K562 (cell line): ENCODE results near the gene MTF1. TPM values are rescaled to one million over a fixed set of nuclear protein-coding genes. Genes with fewer than 3 reads are reported as not detected.

Experiments used
- ARID3B ChIP-seq: fragments of 250-450 bp; sonication (Bioruptor Pico); IDR thresholded peaks from 2 replicates; pipeline ENCODE4 v1.4.0; 2020; ENCODE audit warnings: borderline replicate concordance
- ATF3 ChIP-seq, 2 experiments: fragments of 450-650 bp in 1 of 2; sonication (generic) in 1 of 2; formaldehyde crosslinking in 1 of 2; IDR thresholded peaks in 1 of 2; conservative IDR thresholded peaks in 1 of 2; 2 replicates each; pipeline versions ENCODE4 v1.6.1 to v1.8.1; 2016 to 2023; ENCODE audit warnings: mild to moderate bottlenecking in 2 of 2, moderate library complexity in 2 of 2, inconsistent platforms in 1 of 2, missing genetic modification reagents in 1 of 2
- CXXC5 ChIP-seq: fragments of 250-450 bp; sonication (Bioruptor Pico); IDR thresholded peaks from 2 replicates; pipeline ENCODE4 v1.8.0; 2022; ENCODE audit warnings: inconsistent platforms, mild to moderate bottlenecking, moderate library complexity
- HCFC1 ChIP-seq: IDR thresholded peaks from 2 replicates; pipeline ENCODE4 v1.6.1; 2012; ENCODE audit warnings: low read depth, low read length, improper control_type of control experiment
- NR1H2 ChIP-seq: sonication (generic); formaldehyde crosslinking; IDR thresholded peaks from 2 replicates; pipeline ENCODE4 v1.4.0; 2020; ENCODE audit warnings: mild to moderate bottlenecking, missing genetic modification reagents
- PURB ChIP-seq: sonication (generic); formaldehyde crosslinking; IDR thresholded peaks from 2 replicates; pipeline ENCODE4 v1.9.0; 2021; ENCODE audit warnings: low read depth, mild to moderate bottlenecking, missing genetic modification reagents
- ZBTB40 ChIP-seq, 2 experiments: fragments of 450-650 bp in 1 of 2; sonication (generic) in 1 of 2; formaldehyde crosslinking in 1 of 2; IDR thresholded peaks; 2 replicates each; pipeline versions ENCODE4 v1.7.1 to v1.9.0; 2016 to 2022; ENCODE audit warnings: inconsistent platforms in 1 of 2, mild to moderate bottlenecking in 1 of 2, missing genetic modification reagents in 1 of 2
- ZBTB7A ChIP-seq: IDR thresholded peaks from 2 replicates; pipeline ENCODE4 v1.6.1; 2011; ENCODE audit warnings: low read depth, mild to moderate bottlenecking, low read length, moderate library complexity, borderline replicate concordance; ENCODE audit not compliant: control insufficient read depth
- ZFP91 ChIP-seq: sonication (generic); formaldehyde crosslinking; IDR thresholded peaks from 2 replicates; pipeline ENCODE4 v1.8.0; 2022; ENCODE audit warnings: mild to moderate bottlenecking, missing genetic modification reagents
- ZNF143 ChIP-seq: sonication (generic); formaldehyde crosslinking; IDR thresholded peaks from 2 replicates; pipeline ENCODE4 v1.9.0; 2022; ENCODE audit warnings: mild to moderate bottlenecking, missing genetic modification reagents
- ZNF408 ChIP-seq: fragments of 250-450 bp; sonication (Bioruptor Pico); IDR thresholded peaks from 2 replicates; pipeline ENCODE4 v1.4.0; 2020; ENCODE audit warnings: low read depth, mild to moderate bottlenecking, moderate library complexity
- polyA plus RNA-seq, 8 experiments: library from polyadenylated mRNA; depleted of rRNA in 4 of 8; stranded (reverse) in 5 of 8; unstranded in 3 of 8; fragments of >200 nt; fragmentation: Nextera tagmentation in 2 of 8; fragmentation: Illumina TruSeq in 1 of 8; extraction: Ambion mirVana in 2 of 8; extraction: Trizol in 1 of 8; gene quantifications; 2 replicates each; pipeline versions ENCODE4 v1.2.1 to v1.2.3, GENCODE V29; 2011 to 2014; ENCODE audit warnings: inconsistent platforms in 1 of 8, missing spikeins in 1 of 8
- total RNA-seq, 7 experiments: library from RNA; depleted of rRNA in 6 of 7; stranded (reverse); fragments of >200 nt in 6 of 7; fragmentation: Illumina TruSeq in 2 of 7; extraction: Trizol in 2 of 7; gene quantifications; 2 replicates each; pipeline versions ENCODE4 v1.2.1 to v1.2.3, GENCODE V29; 2011 to 2021; ENCODE audit warnings: low replicate concordance in 1 of 7

Gene MTF1
- total and polyA plus RNA-seq, 9 of the 15 experiments (the other 6 are each of a cell fraction or from before 2014, with no cell fraction given), result 1.1 to 12.2 (median 4.3) TPM

GRCh38 chr1:37793773-37794371 lies 65.5 kb downstream of the MTF1 start, which contains the start of gene MANEAL (continued):
- no peak for TF ChIP-seq ARID3B
- TF ChIP-seq ZFP91 (CRISPR knock-in tag), result no peak
- TF ChIP-seq ZBTB7A, result no peak
- TF ChIP-seq NR1H2 (CRISPR knock-in tag), result no peak
- peak; percentile 83 for TF ChIP-seq CXXC5 (CRISPR knock-in tag)
- no peak for TF ChIP-seq HCFC1
- no peak for TF ChIP-seq ZNF408
- no peak for TF ChIP-seq PURB (CRISPR knock-in tag)
- no peak for TF ChIP-seq ZBTB40 (IDR thresholded peaks at IDR 0.05)
- no peak for TF ChIP-seq ZBTB40 (CRISPR knock-in tag; IDR thresholded peaks at IDR 0.05)
- TF ChIP-seq ZNF143 (CRISPR knock-in tag), result no peak
- no peak for TF ChIP-seq ATF3 (IDR thresholded peaks at IDR 0.05)
- no peak for TF ChIP-seq ATF3 (CRISPR knock-in tag; conservative IDR thresholded peaks at IDR 0.05)
